ENCODE results near the gene TMEM132E. TPM values are rescaled to one million over a fixed set of nuclear protein-coding genes. Genes with fewer than 3 reads are reported as not detected.

TMEM132E gene
- total and polyA plus RNA-seq, 2 experiments from 2014 or later: 0.16 to 0.45 TPM

DNA sequence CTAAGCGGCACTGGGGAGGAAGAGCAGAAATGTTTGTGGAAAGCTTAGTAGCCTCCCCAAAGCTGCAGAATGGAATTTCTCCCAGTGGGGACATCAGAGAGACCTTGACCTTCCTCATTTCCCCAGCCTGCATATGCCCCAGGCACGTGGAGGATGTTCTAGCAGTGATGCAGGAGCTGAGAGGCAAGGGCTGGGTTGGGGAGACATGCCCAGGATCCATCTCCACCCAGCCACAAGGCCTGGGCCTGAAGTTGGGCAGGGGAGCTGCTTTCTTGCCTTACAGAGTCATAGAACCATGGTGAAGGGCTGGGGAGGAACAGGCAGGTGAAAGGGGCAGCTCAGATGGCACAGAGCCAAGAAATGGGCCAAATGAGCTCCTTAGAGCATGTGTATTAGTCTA, 104.0 kb downstream of the TMEM132E start (continued):
- TF ChIP-seq, protein P1, sequence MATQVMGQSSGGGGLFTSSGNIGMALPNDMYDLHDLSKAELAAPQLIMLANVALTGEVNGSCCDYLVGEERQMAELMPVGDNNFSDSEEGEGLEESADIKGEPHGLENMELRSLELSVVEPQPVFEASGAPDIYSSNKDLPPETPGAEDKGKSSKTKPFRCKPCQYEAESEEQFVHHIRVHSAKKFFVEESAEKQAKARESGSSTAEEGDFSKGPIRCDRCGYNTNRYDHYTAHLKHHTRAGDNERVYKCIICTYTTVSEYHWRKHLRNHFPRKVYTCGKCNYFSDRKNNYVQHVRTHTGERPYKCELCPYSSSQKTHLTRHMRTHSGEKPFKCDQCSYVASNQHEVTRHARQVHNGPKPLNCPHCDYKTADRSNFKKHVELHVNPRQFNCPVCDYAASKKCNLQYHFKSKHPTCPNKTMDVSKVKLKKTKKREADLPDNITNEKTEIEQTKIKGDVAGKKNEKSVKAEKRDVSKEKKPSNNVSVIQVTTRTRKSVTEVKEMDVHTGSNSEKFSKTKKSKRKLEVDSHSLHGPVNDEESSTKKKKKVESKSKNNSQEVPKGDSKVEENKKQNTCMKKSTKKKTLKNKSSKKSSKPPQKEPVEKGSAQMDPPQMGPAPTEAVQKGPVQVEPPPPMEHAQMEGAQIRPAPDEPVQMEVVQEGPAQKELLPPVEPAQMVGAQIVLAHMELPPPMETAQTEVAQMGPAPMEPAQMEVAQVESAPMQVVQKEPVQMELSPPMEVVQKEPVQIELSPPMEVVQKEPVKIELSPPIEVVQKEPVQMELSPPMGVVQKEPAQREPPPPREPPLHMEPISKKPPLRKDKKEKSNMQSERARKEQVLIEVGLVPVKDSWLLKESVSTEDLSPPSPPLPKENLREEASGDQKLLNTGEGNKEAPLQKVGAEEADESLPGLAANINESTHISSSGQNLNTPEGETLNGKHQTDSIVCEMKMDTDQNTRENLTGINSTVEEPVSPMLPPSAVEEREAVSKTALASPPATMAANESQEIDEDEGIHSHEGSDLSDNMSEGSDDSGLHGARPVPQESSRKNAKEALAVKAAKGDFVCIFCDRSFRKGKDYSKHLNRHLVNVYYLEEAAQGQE (IDR thresholded peaks at IDR 0.05; ENCODE audit: unreplicated experiment): no peak
- TF ChIP-seq, protein P2, sequence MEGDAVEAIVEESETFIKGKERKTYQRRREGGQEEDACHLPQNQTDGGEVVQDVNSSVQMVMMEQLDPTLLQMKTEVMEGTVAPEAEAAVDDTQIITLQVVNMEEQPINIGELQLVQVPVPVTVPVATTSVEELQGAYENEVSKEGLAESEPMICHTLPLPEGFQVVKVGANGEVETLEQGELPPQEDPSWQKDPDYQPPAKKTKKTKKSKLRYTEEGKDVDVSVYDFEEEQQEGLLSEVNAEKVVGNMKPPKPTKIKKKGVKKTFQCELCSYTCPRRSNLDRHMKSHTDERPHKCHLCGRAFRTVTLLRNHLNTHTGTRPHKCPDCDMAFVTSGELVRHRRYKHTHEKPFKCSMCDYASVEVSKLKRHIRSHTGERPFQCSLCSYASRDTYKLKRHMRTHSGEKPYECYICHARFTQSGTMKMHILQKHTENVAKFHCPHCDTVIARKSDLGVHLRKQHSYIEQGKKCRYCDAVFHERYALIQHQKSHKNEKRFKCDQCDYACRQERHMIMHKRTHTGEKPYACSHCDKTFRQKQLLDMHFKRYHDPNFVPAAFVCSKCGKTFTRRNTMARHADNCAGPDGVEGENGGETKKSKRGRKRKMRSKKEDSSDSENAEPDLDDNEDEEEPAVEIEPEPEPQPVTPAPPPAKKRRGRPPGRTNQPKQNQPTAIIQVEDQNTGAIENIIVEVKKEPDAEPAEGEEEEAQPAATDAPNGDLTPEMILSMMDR (conservative IDR thresholded peaks at IDR 0.05; ENCODE audit: low read depth in 2 of 2): no peak
- TF ChIP-seq ZNF331 (CRISPR knock-in tag; IDR thresholded peaks at IDR 0.05; ENCODE audit: low read depth) (no peak), EZH2phosphoT487 (IDR thresholded peaks at IDR 0.05; ENCODE audit: unreplicated experiment) (no peak), POLR2AphosphoS5 (IDR thresholded peaks at IDR 0.05; ENCODE audit: low read depth) (no peak)

Other genes starting within 250 kb of the TMEM132E start
- not detected in 2 replicates for gene CCL13, start 223.1 kb upstream of the TMEM132E start, total RNA-seq (2014; rRNA removed; shearing (Covaris generic))
- gene CCL13, start 223.1 kb upstream of the TMEM132E start, polyA plus RNA-seq (2016; fragmentation: Nextera tagmentation; extraction: Ambion mirVana): not detected in 2 replicates
- not detected in 2 replicates for gene CCL1, start 216.3 kb upstream of the TMEM132E start, total RNA-seq (2014; rRNA removed; shearing (Covaris generic))
- gene CCL1, start 216.3 kb upstream of the TMEM132E start, polyA plus RNA-seq (2016; fragmentation: Nextera tagmentation; extraction: Ambion mirVana): not detected in 2 replicates